ENCODE measurements around the gene AAGAB.

AAGAB gene

DNA sequence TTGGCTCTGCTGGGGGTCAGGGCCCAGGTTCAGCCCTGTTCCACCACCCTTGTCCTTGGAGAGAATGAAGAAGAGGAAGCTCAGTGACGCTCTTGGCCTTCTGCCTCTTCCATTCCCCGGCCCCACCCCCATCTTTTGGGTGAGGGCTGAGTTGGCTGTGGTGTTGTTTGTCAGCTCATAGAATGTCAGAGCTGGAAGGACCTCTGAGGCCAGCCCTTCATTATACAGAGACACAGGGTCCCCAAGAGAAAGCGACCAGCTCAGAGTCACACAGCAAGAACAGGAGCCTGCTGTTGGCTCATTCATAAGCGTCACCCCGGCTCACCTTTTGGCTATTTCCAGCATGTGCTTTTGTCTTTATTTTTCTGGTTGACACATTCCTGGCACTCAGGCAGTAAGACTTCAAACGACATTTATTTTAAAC, 68.2 kb downstream of the AAGAB start:
- DNase-seq, result no peak

DNA sequence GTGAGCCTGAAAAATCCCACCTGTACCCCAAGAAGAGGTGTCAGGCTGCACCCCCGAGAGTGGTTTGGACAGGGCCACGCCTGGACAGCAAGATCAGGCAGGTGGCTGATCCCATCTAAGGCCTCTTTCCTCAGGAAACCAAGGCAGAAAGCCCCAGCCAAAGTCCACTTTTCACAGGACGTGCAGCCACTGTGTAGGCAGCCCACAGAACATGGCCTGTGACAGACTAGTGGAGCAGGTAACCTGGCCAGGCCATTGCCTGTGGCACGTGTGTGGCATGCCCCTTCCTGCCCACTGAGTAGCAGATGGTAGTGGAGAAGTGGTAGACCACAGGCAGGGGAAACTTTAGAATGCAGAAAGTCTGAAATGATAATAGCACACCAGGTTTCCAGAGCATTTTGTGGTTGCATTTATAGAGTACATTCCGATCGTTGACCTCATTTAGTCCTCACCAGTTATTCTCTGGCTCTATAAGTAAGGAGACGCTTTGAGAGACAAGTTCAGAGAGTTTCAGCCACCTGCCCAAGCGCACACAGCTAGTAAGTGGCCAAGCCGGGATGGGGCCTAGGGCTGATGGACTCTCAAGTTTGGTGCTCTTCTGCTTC, 68.7 kb downstream of the AAGAB start:
- no peak for DNase-seq

DNA sequence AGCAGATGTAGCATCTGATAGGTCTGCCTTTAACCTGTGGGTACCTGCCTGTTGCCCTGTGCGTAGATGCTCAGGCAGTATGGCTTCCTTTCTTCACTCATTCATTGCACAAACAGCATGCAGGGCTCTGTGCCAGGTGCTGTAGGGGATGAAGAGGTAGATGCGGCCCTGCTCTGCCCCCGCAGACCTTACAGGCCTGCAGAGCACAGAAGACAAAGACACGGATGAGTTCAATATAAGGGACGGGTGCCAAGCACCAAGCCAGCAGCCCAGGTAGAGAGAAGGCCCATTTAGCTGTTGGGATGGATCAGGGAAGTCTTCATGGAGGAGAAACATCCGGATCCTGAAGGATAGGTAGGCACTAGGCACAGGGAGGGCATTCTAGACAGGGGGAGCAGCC, 69.4 kb downstream of the AAGAB start:
- DNase-seq, result no peak

DNA sequence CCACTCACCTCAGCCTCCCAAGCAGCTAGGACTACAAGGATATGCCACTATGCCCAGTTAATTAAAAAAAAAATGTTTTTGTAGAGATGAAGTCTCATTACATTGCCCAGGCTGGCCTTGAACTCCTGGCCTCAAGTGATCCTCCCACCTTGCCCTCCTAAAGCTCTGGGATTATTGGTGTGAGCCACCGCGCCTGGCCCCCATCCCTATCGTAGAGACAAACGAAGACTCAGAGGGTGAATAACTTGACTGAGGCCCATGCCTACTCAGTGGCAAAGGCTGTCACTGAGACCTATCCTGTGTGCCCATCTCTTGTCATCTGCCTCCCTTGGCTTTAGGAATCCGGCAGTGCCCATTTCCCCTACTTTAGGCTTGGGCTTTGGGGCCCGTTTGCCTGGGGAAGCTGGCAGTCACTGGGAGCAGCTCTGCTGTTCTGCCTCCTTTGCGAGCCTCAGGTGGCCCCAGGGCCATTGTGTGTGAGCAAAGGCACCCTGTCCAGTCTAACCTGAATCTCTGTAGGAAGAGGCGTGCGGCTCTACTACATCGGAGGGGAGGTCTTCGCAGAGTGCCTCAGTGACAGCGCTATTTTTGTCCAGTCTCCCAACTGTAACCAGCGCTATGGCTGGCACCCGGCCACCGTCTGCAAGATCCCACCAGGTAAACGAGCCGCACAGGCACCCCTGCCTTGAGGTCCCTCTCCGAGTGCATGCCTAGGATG, 70.1 kb downstream of the AAGAB start:
- DNase-seq, result no peak

DNA sequence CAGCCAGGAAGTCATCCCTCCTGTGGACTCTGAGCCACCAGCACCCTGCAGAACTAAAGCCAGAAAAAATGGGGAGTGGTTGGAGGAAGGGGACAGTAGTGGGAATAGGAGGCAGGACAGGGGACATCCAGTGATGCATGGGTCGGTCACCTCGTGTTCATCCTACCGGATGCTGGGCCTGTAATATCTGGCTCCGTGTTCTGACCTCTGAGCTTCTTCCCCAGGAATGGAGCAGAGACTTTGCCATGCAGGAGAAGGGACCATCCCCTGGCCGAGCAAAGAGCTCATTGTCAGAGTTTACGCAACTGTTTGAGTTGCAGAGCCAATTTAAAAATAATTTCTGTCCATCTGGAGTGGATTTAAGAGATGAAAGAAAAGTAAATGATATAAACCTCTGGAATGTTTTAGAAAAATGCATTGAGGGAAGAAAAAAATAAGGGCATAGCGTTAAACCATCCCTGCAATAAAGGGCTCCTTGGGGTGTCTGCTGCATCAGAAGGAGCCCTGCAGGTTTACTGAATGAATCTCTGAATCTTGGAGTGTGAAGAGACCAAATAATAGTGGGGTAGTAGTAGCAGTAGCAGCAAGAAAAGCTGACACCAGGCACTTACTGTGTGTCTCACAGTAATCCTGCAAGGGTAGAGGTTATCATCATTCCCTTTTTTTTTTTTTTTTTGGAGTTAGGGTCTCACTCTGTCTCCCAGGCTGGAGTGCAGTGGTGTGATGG, 70.9 kb downstream of the AAGAB start:
- DNase-seq, result no peak

DNA sequence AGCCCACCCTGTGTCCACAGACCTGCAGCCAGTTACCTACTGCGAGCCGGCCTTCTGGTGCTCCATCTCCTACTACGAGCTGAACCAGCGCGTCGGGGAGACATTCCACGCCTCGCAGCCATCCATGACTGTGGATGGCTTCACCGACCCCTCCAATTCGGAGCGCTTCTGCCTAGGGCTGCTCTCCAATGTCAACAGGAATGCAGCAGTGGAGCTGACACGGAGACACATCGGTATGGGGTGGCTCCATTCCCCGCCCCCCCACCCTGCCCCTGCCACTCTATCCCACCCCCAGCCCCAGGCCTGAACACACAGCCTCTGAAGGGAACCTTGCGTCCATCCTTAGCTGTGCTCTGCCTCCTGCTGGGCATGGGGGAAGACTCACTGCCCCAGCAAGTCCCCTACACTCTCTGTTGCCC, 73.2 kb downstream of the AAGAB start:
- DNase-seq, result no peak

DNA sequence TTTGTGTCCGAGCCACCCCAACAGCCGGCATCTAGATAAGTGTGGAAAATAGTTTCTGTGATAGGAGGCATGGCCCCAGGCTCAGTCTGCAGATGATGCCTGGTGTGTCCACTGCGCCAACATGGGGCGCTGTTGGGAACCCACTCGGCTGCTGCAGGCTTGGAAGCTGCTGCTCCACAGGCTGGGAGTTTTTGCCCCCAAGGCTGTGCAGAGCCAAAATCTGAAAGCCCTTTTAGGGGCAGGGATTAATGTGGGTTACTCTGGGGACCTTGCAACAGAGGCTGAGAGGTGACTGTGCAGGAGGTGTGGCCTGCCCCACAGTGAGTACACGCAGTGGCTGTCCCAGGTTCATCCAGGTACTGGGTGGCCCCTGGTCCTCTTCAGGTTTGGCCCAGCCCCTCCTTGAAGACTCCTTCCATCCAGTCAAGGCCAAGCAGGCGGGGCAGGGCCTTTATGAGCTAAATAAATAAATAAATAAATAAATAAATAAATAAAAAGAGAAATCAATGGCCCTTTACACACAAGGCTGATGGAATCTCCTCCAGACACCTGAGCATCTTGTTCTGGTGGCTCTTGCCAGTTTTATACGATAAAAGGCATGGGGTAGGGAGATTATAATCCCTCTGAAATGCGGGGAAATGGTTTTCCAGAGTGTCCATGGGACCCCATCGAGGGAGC, 73.8 kb downstream of the AAGAB start:
- no peak for DNase-seq

DNA sequence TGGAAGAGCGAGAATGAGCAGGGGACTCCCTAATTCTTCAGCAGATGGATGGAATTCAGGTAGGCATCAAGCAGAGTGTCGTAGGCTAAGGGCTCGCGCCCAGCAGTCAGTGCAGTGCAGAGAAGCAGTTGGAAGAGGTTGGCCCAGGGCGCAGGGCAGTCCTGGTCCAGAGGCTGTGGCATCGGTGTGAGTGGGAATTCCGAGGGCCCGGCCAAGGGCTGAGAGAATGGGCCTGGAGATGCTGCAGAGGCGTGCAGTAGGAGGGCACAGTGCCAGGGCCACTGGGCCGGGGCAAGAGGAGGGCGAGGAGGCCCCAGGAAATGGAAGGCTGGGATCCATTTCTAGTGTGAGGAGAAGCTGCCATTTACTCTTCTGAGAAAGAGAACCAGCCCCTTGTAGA, 74.4 kb downstream of the AAGAB start:
- no peak for DNase-seq

DNA sequence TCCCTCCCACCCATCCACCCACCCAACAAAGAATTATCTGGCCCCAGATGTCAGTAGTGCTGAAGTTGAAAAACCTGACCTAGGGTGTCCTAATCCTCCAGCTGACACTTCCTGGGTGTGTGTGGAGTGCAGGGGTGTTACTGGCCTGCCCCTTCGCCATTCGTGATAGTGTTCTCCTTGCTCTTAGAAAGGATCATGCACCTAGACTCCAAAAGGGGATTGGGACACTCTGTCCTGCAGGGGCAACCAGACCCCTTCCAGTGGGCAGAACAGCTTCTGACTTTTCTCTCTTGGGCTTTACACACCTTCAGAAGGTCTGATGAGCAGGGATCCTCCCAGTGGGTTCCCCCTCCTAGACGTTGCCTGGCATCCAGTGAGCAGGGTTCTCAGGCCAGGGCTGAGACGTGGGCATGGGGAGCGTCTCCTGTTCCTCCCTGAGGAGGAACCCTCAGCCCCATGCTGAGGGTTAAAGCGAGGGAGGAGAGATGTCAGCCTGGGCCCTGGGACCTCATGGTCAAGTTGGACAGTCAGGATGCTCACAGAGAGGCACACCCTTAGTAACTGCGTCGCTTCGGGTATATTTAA, 75.0 kb downstream of the AAGAB start:
- DNase-seq, result no peak

DNA sequence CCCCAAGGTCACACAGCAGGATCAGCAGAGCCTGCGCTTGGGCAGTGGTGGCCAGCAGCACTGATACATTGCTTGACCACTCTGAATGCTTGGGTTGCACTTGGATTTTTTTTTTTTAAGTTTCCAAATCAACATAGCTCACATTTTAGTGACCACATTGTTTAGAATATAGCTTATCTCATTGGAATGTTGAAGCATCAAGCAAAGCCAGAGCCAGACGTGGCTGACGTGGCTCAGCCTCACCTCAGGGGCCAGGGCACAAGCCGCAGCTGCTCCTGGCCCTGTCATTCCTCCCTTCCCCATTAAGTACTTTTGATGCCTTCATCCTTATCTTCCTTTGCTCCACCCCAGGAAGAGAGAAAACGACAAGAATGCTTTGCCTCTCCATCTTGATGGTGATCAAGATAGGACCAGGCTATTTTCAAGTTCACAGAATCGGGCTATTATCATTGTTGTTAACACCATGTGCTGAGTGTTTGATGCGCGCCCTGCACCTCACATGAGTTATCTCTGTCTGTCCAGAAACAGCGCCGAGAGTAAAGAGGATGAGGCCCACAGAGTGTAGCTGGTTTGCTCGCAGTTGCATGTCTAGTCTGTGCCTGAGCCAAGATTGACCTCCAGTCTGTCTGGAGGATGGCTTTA, 75.8 kb downstream of the AAGAB start:
- no peak for DNase-seq

DNA sequence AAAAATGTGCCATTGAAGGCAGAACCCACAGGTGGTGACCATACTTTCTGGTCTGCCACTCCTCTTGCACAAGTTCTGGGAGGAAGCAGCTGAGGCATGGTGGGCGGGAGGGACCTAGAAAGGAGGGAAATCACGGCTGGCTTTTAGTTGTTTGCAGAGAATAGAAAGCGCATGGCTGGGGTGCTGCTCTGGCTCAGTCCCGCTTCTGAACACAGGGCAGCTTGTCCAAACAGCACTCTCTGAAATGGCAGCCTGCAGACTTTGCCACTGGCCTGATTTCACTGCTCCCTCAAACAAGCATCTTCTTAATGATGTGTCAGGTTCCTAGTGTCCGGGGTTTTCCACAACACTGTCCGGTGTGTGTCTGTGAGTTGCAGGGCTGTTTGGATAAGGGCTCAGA, 76.7 kb downstream of the AAGAB start:
- DNase-seq, result no peak

DNA sequence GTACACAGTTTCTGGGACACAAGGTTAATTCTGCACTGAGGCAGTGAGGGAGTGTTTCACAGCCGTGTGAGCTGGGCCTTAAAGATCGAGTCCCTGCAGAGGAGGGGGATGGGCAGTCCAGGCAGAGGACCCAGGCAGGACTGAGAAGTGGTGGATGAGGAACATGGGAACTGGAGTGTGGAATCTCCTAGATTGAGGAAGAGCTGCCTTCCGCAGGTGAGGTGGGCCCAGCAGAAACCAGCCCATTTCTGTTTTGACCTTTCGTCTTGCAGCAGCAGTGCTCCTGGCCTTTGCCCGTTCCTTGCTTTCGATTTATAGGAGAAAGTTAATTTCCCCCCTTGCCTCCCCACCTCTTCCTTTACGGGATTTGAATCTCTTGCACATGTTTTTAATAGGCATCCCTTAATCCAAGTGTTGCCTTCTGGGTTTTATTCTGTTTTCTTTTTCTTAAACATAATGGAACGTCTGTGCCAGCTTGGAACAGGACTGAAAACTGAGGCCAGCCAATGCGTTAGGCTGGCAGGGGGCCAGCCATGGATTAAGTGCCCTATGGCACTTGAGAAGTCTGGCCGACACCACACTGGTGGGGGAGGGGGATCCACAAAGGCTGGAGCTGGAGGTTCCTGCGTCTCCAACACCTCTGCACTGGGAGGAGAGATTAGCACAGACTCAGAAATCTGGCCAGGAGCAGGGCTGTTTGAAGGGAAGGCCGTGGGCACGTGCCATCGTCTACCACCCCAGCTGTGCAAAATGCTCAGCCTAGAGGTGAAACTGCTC, 78.1 kb downstream of the AAGAB start:
- DNase-seq, result peak in 1 of 2 experiments; percentile 43

DNA sequence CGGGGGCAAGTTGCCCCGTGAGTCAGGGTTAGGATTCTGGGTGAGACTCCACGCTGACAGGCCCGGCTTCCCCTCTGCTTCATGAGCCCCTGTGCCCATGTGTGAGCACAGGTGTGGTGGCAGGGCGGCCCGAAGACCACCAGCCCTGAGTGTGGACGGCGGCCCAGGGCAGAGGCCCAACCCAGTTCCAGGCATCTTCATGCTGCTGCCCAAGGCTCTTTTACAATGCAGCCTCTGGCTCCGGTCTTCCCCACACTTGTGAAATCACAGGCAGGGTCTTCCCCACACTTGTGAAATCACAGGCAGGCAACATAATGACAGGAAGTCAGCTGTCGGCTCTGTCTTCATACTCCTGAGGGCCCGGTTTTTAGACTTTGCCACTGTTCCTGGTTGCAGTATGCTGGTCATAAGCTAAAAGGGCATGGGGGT, 78.8 kb downstream of the AAGAB start:
- DNase-seq, result no peak

DNA sequence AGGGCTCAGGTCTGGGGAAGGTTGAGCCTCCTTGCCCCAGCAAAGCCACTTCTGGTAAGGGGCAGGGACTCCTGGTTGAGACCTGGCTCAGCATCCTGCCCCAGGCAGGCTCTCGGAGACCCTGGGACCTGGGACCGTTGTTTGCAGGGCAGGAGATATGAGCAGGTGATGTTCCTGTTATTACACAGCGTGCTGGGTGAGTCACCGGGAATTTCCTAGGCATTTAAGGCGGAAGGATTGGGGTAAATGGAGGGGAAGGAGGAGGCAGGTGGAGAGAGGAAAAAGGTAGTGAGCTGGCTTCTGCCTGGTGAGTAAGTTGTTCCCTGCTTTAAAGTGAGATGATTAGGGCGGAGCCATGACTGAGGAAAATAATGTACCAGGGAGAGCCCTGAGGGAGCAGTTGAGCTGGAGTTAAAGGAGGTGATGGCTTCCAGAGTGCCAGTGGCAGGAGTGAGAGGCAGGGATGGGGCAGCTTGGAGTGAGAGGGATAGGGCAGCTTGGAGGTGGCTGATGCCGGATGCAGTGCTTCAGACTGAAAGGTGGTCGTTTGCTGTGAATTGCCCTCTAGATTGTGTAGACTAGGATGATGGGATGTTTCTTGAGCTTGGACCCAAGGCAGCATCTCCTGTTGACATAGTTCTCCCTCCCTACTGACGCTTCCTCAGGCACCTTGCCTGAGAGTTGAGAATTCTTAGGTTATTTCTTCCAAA, 79.4 kb downstream of the AAGAB start:
- DNase-seq, result peak in 1 of 2 experiments; percentile 38

DNA sequence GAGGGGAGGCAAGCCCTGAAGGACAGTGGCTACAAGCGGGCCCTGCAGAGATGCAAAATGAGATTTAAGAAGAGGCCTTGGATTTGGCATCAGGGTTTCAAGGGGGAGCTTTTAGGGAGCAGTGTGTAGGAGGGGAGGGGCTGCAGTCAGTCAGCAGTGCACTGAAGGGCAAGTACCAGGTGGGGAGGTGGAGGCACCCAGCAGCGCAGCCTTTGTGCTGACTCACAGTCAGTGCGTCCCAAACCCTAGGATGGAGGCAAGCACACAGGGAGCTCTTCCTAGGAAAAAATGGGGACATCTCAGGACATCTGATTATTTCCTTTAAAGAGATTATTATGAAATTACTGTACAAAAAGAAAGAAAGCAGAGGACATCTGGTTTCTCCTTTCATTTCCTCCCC, 80.0 kb downstream of the AAGAB start:
- no peak for DNase-seq

DNA sequence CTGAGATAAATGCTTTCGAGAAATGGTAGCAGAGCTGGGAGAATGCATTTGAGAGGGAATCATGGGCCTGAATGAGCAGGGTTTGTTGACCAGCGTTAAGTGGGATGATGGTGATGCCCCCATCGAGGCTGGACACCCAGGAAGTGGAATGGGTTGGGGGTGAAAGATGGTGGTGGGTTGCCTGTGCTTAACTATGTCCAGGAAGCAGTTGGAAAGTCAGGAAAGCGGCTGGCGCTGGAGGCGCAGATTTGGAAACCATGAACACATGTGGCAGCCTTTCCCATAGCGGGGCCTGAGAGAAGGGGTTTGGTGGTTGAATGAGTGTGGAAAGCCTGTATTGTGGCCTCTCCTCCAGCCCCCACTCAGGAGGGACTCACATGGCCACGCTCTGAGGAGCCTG, 80.7 kb downstream of the AAGAB start:
- no peak for DNase-seq

DNA sequence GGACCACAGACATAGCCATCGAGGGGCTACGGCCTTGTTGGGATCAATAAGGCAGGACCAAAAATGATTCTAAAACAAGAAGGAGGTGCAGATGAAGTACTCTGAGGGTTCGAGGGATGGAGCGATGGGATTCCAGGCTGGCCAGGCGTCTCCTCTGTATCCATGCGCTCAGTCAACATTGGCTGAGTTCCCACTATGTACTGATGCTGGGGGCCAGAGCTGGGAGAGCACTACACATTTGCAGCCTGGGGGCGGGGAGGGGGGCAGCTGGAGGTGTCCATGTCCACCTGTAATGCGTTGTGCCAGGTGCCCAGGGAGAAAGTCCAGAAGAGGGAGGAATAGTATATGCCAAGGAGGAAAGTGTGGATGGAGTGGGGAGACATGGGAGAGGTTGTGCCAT, 81.5 kb downstream of the AAGAB start:
- no peak for DNase-seq

DNA sequence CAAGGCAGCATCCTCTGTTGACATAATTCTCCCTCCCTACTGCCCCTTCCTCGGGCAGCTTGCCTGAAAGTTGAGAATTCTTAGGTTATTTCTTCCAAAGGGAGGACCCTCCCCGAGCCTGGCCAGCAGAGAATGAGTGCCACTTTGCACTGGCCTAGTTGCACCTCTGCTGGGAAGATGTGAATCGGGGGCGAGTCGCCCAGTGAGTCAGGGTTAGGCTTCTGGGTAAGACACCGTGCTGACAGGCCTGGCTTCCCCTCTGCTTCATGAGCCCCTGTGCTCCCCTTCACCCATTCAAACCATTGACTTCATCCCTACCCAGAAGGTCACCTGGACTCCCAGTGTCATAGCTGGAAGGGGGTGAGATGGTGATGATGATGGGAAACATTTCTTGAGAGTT, 82.3 kb downstream of the AAGAB start:
- no peak for DNase-seq

DNA sequence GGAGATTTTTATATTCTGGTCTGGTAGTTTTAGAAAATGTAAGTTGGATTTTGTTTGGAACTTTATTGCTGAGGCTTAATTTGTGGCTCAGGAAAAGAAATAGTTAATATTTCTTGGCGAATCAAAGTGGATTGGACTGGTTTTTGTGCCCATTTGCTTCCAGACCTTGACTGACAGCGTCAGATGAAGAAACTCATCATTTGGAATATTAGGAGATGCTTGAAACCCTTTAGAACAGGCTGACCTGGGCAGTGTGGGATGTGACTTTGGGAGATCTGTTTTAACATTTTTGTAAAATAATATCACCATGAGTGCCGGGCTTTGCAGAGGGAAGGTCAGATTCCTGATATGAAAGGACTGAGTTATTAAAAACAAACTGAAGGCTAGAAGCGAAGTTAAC, 83.0 kb downstream of the AAGAB start:
- no peak for DNase-seq

DNA sequence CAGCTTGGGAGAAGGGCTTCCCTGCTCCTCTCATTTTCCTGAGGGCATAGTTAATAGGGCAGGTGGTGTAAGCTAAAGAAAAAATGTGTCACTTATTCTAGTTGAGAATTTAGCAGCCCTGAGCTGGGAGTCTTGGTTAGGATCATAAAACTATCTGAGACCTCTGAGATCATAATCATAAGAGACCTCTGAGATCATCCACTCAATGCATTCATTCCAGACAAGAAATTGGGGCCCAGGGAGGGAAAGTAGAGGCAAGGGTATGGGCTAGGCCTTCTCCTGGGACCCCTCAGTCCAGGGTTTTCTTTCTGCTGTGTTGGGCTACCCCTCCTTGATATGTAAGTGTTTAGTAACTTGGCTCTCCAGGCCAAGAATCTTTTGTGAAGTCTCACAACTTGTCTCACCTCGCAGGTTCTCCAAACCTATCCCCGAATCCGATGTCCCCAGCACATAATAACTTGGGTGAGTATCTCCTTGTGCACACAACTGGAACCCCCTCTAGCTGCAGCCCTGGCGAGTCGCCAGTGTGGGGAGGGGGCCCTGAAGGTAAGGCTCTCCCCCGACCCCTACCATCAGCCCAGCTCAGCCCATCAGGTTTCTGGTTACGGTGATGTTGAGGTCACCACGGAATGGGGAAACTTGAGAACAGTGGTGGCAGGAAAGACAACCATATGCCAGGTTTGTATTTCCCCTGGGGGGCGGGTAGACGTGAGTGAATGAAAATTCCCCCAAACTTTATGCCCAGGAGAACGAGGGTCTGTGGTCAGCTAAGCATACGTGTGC, 84.1 kb downstream of the AAGAB start:
- no peak for DNase-seq

Data from SHP77 (cell line).